NCI-H146 treated with DMSO at 0.1 percent for 48 hours (cell line): ENCODE data around the gene ZBTB20.
A peak's percentile ranks its signal among the peaks of the same experiment; 100 is the strongest.

ENCODE experiments used
- DNase-seq: peaks from one replicate; lab custom pipeline; 2025; ENCODE audit not compliant: unreplicated experiment; lab: John Stamatoyannopoulos, UW

ZBTB20 gene

GRCh38 chr3:114874522-114874971 lies 272.5 kb downstream of the ZBTB20 start:
- DNase-seq, result no peak

GRCh38 chr3:114873591-114873990 lies 273.5 kb downstream of the ZBTB20 start:
- DNase-seq, result no peak

- no peak for DNase-seq
Measured at GRCh38 chr3:114872588-114872987, 274.5 kb downstream of the ZBTB20 start.

GRCh38 chr3:114872050-114872449 lies 275.0 kb downstream of the ZBTB20 start:
- DNase-seq, result no peak

GRCh38 chr3:114867835-114868503 lies 279.1 kb downstream of the ZBTB20 start:
- DNase-seq, result no peak

- no peak for DNase-seq
Measured at GRCh38 chr3:114867359-114867758, 279.7 kb downstream of the ZBTB20 start.

- no peak for DNase-seq
Measured at GRCh38 chr3:114866430-114866829, 280.7 kb downstream of the ZBTB20 start.

GRCh38 chr3:114864970-114865369 lies 282.1 kb downstream of the ZBTB20 start:
- no peak for DNase-seq

GRCh38 chr3:114863848-114864247 lies 283.2 kb downstream of the ZBTB20 start:
- DNase-seq, result peak; percentile 27

- peak; percentile 61 for DNase-seq
Measured at GRCh38 chr3:114861666-114862065, 285.4 kb downstream of the ZBTB20 start.

- peak; percentile 65 for DNase-seq
Measured at GRCh38 chr3:114860531-114860930, 286.6 kb downstream of the ZBTB20 start.

GRCh38 chr3:114858329-114858728 lies 288.8 kb downstream of the ZBTB20 start:
- peak; percentile 71 for DNase-seq

- peak; percentile 45 for DNase-seq
Measured at GRCh38 chr3:114857299-114857701, 289.8 kb downstream of the ZBTB20 start.

GRCh38 chr3:114856835-114857234 lies 290.3 kb downstream of the ZBTB20 start:
- DNase-seq, result peak; percentile 45

- no peak for DNase-seq
Measured at GRCh38 chr3:114855839-114856238, 291.2 kb downstream of the ZBTB20 start.

GRCh38 chr3:114852966-114853365 lies 294.1 kb downstream of the ZBTB20 start:
- DNase-seq, result no peak

- DNase-seq, result no peak
Measured at GRCh38 chr3:114850898-114851297, 296.2 kb downstream of the ZBTB20 start.

- no peak for DNase-seq
Measured at GRCh38 chr3:114848643-114849350, 298.3 kb downstream of the ZBTB20 start.

GRCh38 chr3:114848082-114848481 lies 299.0 kb downstream of the ZBTB20 start:
- DNase-seq, result no peak

GRCh38 chr3:114847564-114847963 lies 299.5 kb downstream of the ZBTB20 start:
- DNase-seq, result no peak

- DNase-seq, result no peak
Measured at GRCh38 chr3:114846779-114847178, 300.3 kb downstream of the ZBTB20 start.

- peak; percentile 75 for DNase-seq
Measured at GRCh38 chr3:114846252-114846651, 300.8 kb downstream of the ZBTB20 start.
